GM12878 (cell line): ENCODE measurements around the gene FKBP11. TPM values are rescaled to one million over a fixed set of nuclear protein-coding genes. Genes with fewer than 3 reads are reported as not detected.

Experiments
- ATAC-seq: fragments of 200-7000 bp; cut with Tn5 transposase; 3 replicates; pipeline ENCODE4 v1.9.1; 2020; ENCODE audit warnings: mild to moderate bottlenecking, moderate library complexity
- BruUV-seq: library from RNA; stranded (reverse); fragments of 400-500 nt; replicated peaks from 2 replicates; lab custom pipeline; 2021; lab: Mats Ljungman, UMichigan
- CTCF ChIA-PET: fragments of 300-600 bp; sonication (Branson Sonifier 250); formaldehyde crosslinking; extraction: SDS; loops from one replicate; lab custom pipeline; 2021; ENCODE audit warnings: inconsistent platforms; lab: Yijun Ruan, JAX
- POLR2A ChIA-PET: fragments of 350-600 bp; formaldehyde crosslinking; extraction: SDS; loops from one replicate; lab custom pipeline; 2021; ENCODE audit warnings: inconsistent platforms; lab: Charles Lee
- RAD21 ChIA-PET: fragments of 300-600 bp; sonication (Branson Sonifier 250); formaldehyde crosslinking; loops from one replicate; lab custom pipeline; 2023; ENCODE audit warnings: antibody characterized with exemption; ENCODE audit not compliant: unreplicated experiment; lab: Charles Lee
- SMC1A ChIA-PET: fragments of 300-600 bp; sonication (Branson Sonifier 250); formaldehyde crosslinking; loops from one replicate; lab custom pipeline; 2023; ENCODE audit not compliant: unreplicated experiment, uncharacterized antibody; lab: Charles Lee
- DNase-seq: peaks from one replicate; pipeline ENCODE4 v3.0.0-alpha.2; 2011; ENCODE audit warnings: low read depth, low spot score
- FAIRE-seq: peaks from 3 replicates; lab custom pipeline; 2011; peaks lifted over from hg19 to GRCh38; lab: Jason Lieb, UNC
- H2AFZ ChIP-seq: 2 replicates; pipeline ENCODE4 v1.6.0; 2011; ENCODE audit warnings: low read depth, low read length, control low read depth; ENCODE audit not compliant: control insufficient read depth
- H3K27ac ChIP-seq: 2 replicates; pipeline ENCODE4 v1.5.1; 2011; ENCODE audit warnings: control low read depth; ENCODE audit not compliant: control insufficient read depth, insufficient read depth
- H3K27me3 ChIP-seq, 2 experiments: replicated peaks in 1 of 2; 2 replicates each; pipeline versions ENCODE4 v1.6.0 to v1.6.1; 2011; ENCODE audit warnings: low read length in 1 of 2; ENCODE audit not compliant: control insufficient read depth in 2 of 2, insufficient read depth in 2 of 2
- H3K36me3 ChIP-seq, 2 experiments: 2 replicates each; pipeline ENCODE4 v1.5.1; 2011; ENCODE audit warnings: low read length in 1 of 2; ENCODE audit not compliant: control insufficient read depth in 2 of 2, insufficient read depth in 2 of 2
- H3K4me1 ChIP-seq: 2 replicates; pipeline ENCODE4 v1.6.1; 2011; ENCODE audit warnings: mild to moderate bottlenecking, low read length, moderate library complexity, mixed read lengths; ENCODE audit not compliant: control insufficient read depth, insufficient read depth
- H3K4me2 ChIP-seq: 2 replicates; pipeline ENCODE4 v1.6.0; 2011; ENCODE audit warnings: control low read depth; ENCODE audit not compliant: control insufficient read depth, insufficient read depth
- H3K4me3 ChIP-seq: fragments of 200-600 bp; sonication (generic); 2 replicates; pipeline ENCODE4 v1.5.1; 2016
- H3K79me2 ChIP-seq: 2 replicates; pipeline ENCODE4 v1.6.0; 2011; ENCODE audit warnings: low read length; ENCODE audit not compliant: control insufficient read depth, insufficient read depth
- H3K9ac ChIP-seq: 2 replicates; pipeline ENCODE4 v1.8.0; 2011; ENCODE audit warnings: low read length, control low read depth, mixed read lengths; ENCODE audit not compliant: control insufficient read depth, insufficient read depth
- H3K9me3 ChIP-seq: replicated peaks from 3 replicates; pipeline ENCODE4 v1.5.1; 2011; ENCODE audit warnings: mild to moderate bottlenecking, low read length; ENCODE audit not compliant: control insufficient read depth, insufficient read depth
- H4K20me1 ChIP-seq: 2 replicates; pipeline ENCODE4 v1.6.0; 2011; ENCODE audit not compliant: control insufficient read depth, insufficient read depth
- ATF3 ChIP-seq: IDR thresholded peaks from 2 replicates; pipeline ENCODE4 v1.6.1; 2011; ENCODE audit warnings: low read depth, mild to moderate bottlenecking, low read length, moderate library complexity, borderline replicate concordance; ENCODE audit errors: extremely low read depth
- BHLHE40 ChIP-seq, 2 experiments: fragments of 450-650 bp in 1 of 2; IDR thresholded peaks; 2 replicates each; pipeline ENCODE4 v1.6.1; 2011 to 2017; ENCODE audit warnings: low read depth in 2 of 2, borderline replicate concordance in 1 of 2, improper control_type of control experiment in 1 of 2, low read length in 1 of 2, mild to moderate bottlenecking in 1 of 2
- E2F4 ChIP-seq: IDR thresholded peaks from 2 replicates; pipeline ENCODE4 v1.6.1; 2012; ENCODE audit warnings: low read depth, low read length, improper control_type of control experiment
- EZH2 ChIP-seq: IDR thresholded peaks from 2 replicates; pipeline ENCODE4 v1.6.1; 2012; ENCODE audit warnings: low read depth, mild to moderate bottlenecking, control low read depth, inconsistent platforms, low read length, borderline replicate concordance; ENCODE audit not compliant: control insufficient read depth
- KAT2A ChIP-seq: conservative IDR thresholded peaks from 2 replicates; pipeline ENCODE4 v1.6.1; 2011; ENCODE audit warnings: low read depth, low read length; ENCODE audit not compliant: control insufficient read depth
- MTA2 ChIP-seq: fragments of 450-650 bp; IDR thresholded peaks from 2 replicates; pipeline ENCODE4 v1.6.1; 2016; ENCODE audit warnings: low read depth, mild to moderate bottlenecking, moderate library complexity
- MYC ChIP-seq: IDR thresholded peaks from 2 replicates; pipeline ENCODE4 v1.6.1; 2011; ENCODE audit warnings: mild to moderate bottlenecking, low read length, moderate library complexity, inconsistent platforms; ENCODE audit not compliant: insufficient read depth, insufficient replicate concordance, insufficient read length, severe bottlenecking
- POLR2A ChIP-seq: IDR thresholded peaks from 2 replicates; pipeline ENCODE4 v1.6.1; 2011; ENCODE audit warnings: low read depth, mild to moderate bottlenecking, low read length
- SMC3 ChIP-seq: IDR thresholded peaks from 2 replicates; pipeline ENCODE4 v1.6.1; 2011; ENCODE audit warnings: low read length, improper control_type of control experiment, borderline replicate concordance
- ZNF24 ChIP-seq: fragments of 450-650 bp; IDR thresholded peaks from 2 replicates; pipeline ENCODE4 v1.6.1; 2017; ENCODE audit warnings: antibody characterized with exemption, mild to moderate bottlenecking
- ZNF274 ChIP-seq: IDR thresholded peaks from one replicate; pipeline ENCODE4 v1.8.0; 2011; ENCODE audit not compliant: insufficient read length, insufficient read depth
- ZNF592 ChIP-seq: fragments of 450-650 bp; IDR thresholded peaks from 2 replicates; pipeline ENCODE4 v1.6.1; 2017; ENCODE audit warnings: mild to moderate bottlenecking, moderate library complexity
- WGBS: methylation state at CpG from one replicate; pipeline ENCODE4 v1.1.6; 2016; ENCODE audit warnings: low lambda C conversion rate; ENCODE audit not compliant: insufficient replicate concordance, insufficient coverage; ENCODE audit errors: missing lambda C conversion rate; 5-methylcytosine and 5-hydroxymethylcytosine counted together
- in situ Hi-C: fragments of 300-500 bp; cut with MboI; formaldehyde crosslinking; loops from 9 replicates; pipeline ENCODE4 v1.14.3; 2018; ENCODE audit warnings: mixed read lengths
- intact Hi-C: fragments of 100-400 bp; cut with micrococcal nuclease; formaldehyde crosslinking; loops from one replicate; pipeline ENCODE4 v1.14.2; 2022; ENCODE audit not compliant: unreplicated experiment
- polyA plus RNA-seq, 11 experiments: library from polyadenylated mRNA; depleted of rRNA in 4 of 11; unstranded in 6 of 11; stranded (reverse) in 5 of 11; fragments of >200 nt; fragmentation: Nextera tagmentation in 4 of 11; fragmentation: Illumina TruSeq in 1 of 11; extraction: Ambion mirVana in 4 of 11; extraction: Trizol in 1 of 11; gene quantifications; 1 replicate in 1 of 11; 2 replicates in 10 of 11; pipeline versions ENCODE4 v1.2.1 to v1.2.3, GENCODE V29; 2011 to 2016; ENCODE audit warnings: inconsistent platforms in 2 of 11, missing spikeins in 2 of 11, low read depth in 1 of 11
- total RNA-seq, 4 experiments: library from RNA; depleted of rRNA in 3 of 4; stranded (reverse); fragments of >200 nt in 3 of 4; fragmentation: Illumina TruSeq in 1 of 4; extraction: Trizol in 1 of 4; gene quantifications; 2 replicates each; pipeline versions ENCODE4 v1.2.1 to v1.2.3, GENCODE V29; 2013 to 2021

FKBP11 gene
- total and polyA plus RNA-seq, 10 of the 15 experiments (the other 5 are each of a cell fraction or from before 2014, with no cell fraction given) = 25.0 to 135 (median 56.5) TPM

GRCh38 chr12:48882972-48883304 lies 42.4 kb downstream of the FKBP11 start:
- POLR2A ChIA-PET = no interaction called here
- SMC1A ChIA-PET = interaction anchor here (1.6 to 2.5 kb wide), 2 partner anchors 27 to 30 kb away, joined by 5 to 10 read pairs; no protein-coding TSS in a partner anchor
- TF ChIP-seq POLR2A (no peak), MYC (no peak), BHLHE40 (IDR thresholded peaks at IDR 0.05; ENCODE audit: borderline replicate concordance in 1 of 2, low read depth in 2 of 2, low read length in 1 of 2) (no peak), ATF3 (no peak), KAT2A (no peak), ZNF24 (no peak)
- no peak for FAIRE-seq
- H3K9ac ChIP-seq = no peak overlapping the region
- peaks cover 4 to 12% of the 10 kb centered on the region in 2 experiments; a peak in 3 of 4 replicates for H3K27me3 ChIP-seq
- no peak overlapping the region for H3K4me2 ChIP-seq
- DNase-seq = no peak
- WGBS = 17% methylated on average over 3 of the region's 3 CpGs
- RAD21 ChIA-PET = no interaction called here
- no peaks in the 10 kb centered on the region for H4K20me1 ChIP-seq
- CTCF ChIA-PET = interaction anchor here (1.2 to 1.8 kb wide), 4 partner anchors 8 to 53 kb away, joined by 3 to 12 read pairs (median 4); no protein-coding TSS in a partner anchor
- no peaks in the 10 kb centered on the region for H3K36me3 ChIP-seq
- no peak overlapping the region for H3K4me3 ChIP-seq
- in situ Hi-C loops (no loop called here), intact Hi-C loops (no loop called here)
- ATAC-seq = no peak
- H3K4me1 ChIP-seq = no peaks in the 10 kb centered on the region
- no peak overlapping the region for H2AFZ ChIP-seq
- no peaks in the 10 kb centered on the region for H3K79me2 ChIP-seq
- no peak overlapping the region for H3K27ac ChIP-seq
- H3K9me3 ChIP-seq = no peaks in the 10 kb centered on the region
- no TSS peak for BruUV-seq

GRCh38 chr12:48882315-48882687 lies 43.0 kb downstream of the FKBP11 start:
- no peaks in the 10 kb centered on the region for H3K9me3 ChIP-seq
- no TSS peak for BruUV-seq
- H3K36me3 ChIP-seq = no peaks in the 10 kb centered on the region
- intact Hi-C loops = no loop called here
- no peak overlapping the region for H3K4me3 ChIP-seq
- H2AFZ ChIP-seq = no peak overlapping the region
- FAIRE-seq (no peak), DNase-seq (no peak), ATAC-seq (no peak)
- H3K27me3 ChIP-seq = peaks cover 4 to 12% of the 10 kb centered on the region in 2 experiments; a peak in 3 of 4 replicates
- CTCF ChIA-PET = interaction anchor here (1.3 to 2.7 kb wide), 4 partner anchors 9 to 106 kb away, joined by 4 to 14 read pairs (median 4); partner anchors contain the start of gene DDX23
- POLR2A ChIA-PET = no interaction called here
- no peaks in the 10 kb centered on the region for H4K20me1 ChIP-seq
- no peaks in the 10 kb centered on the region for H3K79me2 ChIP-seq
- no peak overlapping the region for H3K9ac ChIP-seq
- in situ Hi-C loops = no loop called here
- no peak overlapping the region for H3K27ac ChIP-seq
- WGBS = 7% methylated on average over 10 of the region's 10 CpGs
- H3K4me1 ChIP-seq = no peaks in the 10 kb centered on the region
- RAD21 ChIA-PET = no interaction called here
- SMC1A ChIA-PET = interaction anchor here (1.2 to 1.6 kb wide), 2 partner anchors 26 to 29 kb away, joined by 4 to 5 read pairs; no protein-coding TSS in a partner anchor
- no peak overlapping the region for H3K4me2 ChIP-seq
- TF ChIP-seq E2F4 = no peak
- no peak for TF ChIP-seq MTA2
- no peak for TF ChIP-seq SMC3
- TF ChIP-seq ZNF592 = no peak
- TF ChIP-seq EZH2 = no peak
- TF ChIP-seq ZNF274 = no peak
